IMR-90 (cell line): Measurements from ENCODE around the gene RFXANK. TPM values are rescaled to one million over a fixed set of nuclear protein-coding genes. Genes with fewer than 3 reads are reported as not detected.

Source experiments
- ATAC-seq: fragments of 200-7000 bp; cut with Tn5 transposase; 2 replicates; pipeline ENCODE4 v1.9.1; 2020; ENCODE audit warnings: low read depth, mild to moderate bottlenecking, moderate library complexity
- BruUV-seq: library from RNA; stranded (reverse); fragments of 400-500 nt; replicated peaks from 2 replicates; lab custom pipeline; 2021; lab: Mats Ljungman, UMichigan
- CTCF ChIA-PET: fragments of 300-600 bp; formaldehyde crosslinking; extraction: SDS; loops from one replicate; lab custom pipeline; 2021; ENCODE audit warnings: antibody characterized with exemption; lab: Yijun Ruan, JAX
- POLR2A ChIA-PET: fragments of 300-600 bp; sonication (Branson Sonifier 250); formaldehyde crosslinking; loops from one replicate; lab custom pipeline; 2022; ENCODE audit warnings: antibody characterized with exemption; ENCODE audit not compliant: unreplicated experiment; lab: Charles Lee
- DNase-seq: peaks from one replicate; pipeline ENCODE4 v3.0.0; 2013
- H2AFZ ChIP-seq: replicated peaks from 2 replicates; pipeline ENCODE3; 2013; ENCODE audit warnings: low read length, mild to moderate bottlenecking; ENCODE audit not compliant: poor library complexity
- H2AK5ac ChIP-seq: 2 replicates; pipeline ENCODE4 v1.6.1; 2013; ENCODE audit warnings: low read depth, low read length, inconsistent platforms
- H2AK9ac ChIP-seq: replicated peaks from 2 replicates; pipeline ENCODE3; 2013; ENCODE audit warnings: mild to moderate bottlenecking, low read depth, low read length, moderate library complexity; ENCODE audit not compliant: poor library complexity
- H2BK120ac ChIP-seq: 2 replicates; pipeline ENCODE4 v1.6.1; 2013; ENCODE audit warnings: low read depth, low read length, inconsistent platforms
- H2BK15ac ChIP-seq: 3 replicates; pipeline ENCODE4 v1.6.1; 2013; ENCODE audit warnings: low read depth, low read length, inconsistent platforms
- H2BK20ac ChIP-seq: 2 replicates; pipeline ENCODE4 v1.6.1; 2013; ENCODE audit warnings: low read depth, mild to moderate bottlenecking, inconsistent platforms, low read length, moderate library complexity
- H2BK5ac ChIP-seq: 2 replicates; pipeline ENCODE4 v1.6.1; 2013; ENCODE audit warnings: mild to moderate bottlenecking, low read depth, low read length, inconsistent platforms; ENCODE audit not compliant: poor library complexity, severe bottlenecking
- H3K14ac ChIP-seq: replicated peaks from 2 replicates; pipeline ENCODE4 v1.6.1; 2013; ENCODE audit warnings: low read depth, low read length, inconsistent platforms
- H3K18ac ChIP-seq: 2 replicates; pipeline ENCODE4 v1.6.1; 2013; ENCODE audit warnings: low read depth, low read length, control low read depth
- H3K23ac ChIP-seq: 2 replicates; pipeline ENCODE4 v1.6.1; 2013; ENCODE audit warnings: low read depth, low read length, inconsistent platforms
- H3K27ac ChIP-seq: 2 replicates; pipeline ENCODE4 v1.5.1; 2013; ENCODE audit warnings: mild to moderate bottlenecking, control low read depth, low read length; ENCODE audit not compliant: insufficient read depth
- H3K27me3 ChIP-seq: 2 replicates; pipeline ENCODE4 v1.6.1; 2013; ENCODE audit warnings: low read length; ENCODE audit not compliant: control insufficient read depth, insufficient read depth
- H3K36me3 ChIP-seq: 2 replicates; pipeline ENCODE4 v1.6.1; 2013; ENCODE audit warnings: low read length, mixed read lengths; ENCODE audit not compliant: control insufficient read depth, insufficient read depth
- H3K4ac ChIP-seq: 2 replicates; pipeline ENCODE4 v1.6.1; 2013; ENCODE audit warnings: low read depth, low read length, inconsistent platforms
- H3K4me1 ChIP-seq: 2 replicates; pipeline ENCODE4 v1.6.1; 2013; ENCODE audit warnings: low read length, mixed read lengths; ENCODE audit not compliant: control insufficient read depth, insufficient read depth
- H3K4me2 ChIP-seq: 2 replicates; pipeline ENCODE4 v1.6.1; 2013; ENCODE audit warnings: low read depth, mild to moderate bottlenecking, control low read depth, low read length, moderate library complexity
- H3K4me3 ChIP-seq: 2 replicates; pipeline ENCODE4 v1.5.1; 2013; ENCODE audit warnings: low read depth, mild to moderate bottlenecking, control low read depth, low read length, moderate library complexity; ENCODE audit not compliant: insufficient read depth
- H3K56ac ChIP-seq: 2 replicates; pipeline ENCODE4 v1.6.1; 2013; ENCODE audit warnings: low read length, inconsistent platforms; ENCODE audit not compliant: insufficient read depth; ENCODE audit errors: extremely low read depth
- H3K79me1 ChIP-seq, 2 experiments: 2 replicates each; pipeline ENCODE4 v1.6.1; 2013; ENCODE audit warnings: low read length in 2 of 2, inconsistent platforms in 1 of 2, low read depth in 1 of 2
- H3K9ac ChIP-seq: 2 replicates; pipeline ENCODE4 v1.6.1; 2013; ENCODE audit warnings: low read depth, low read length, control low read depth
- H3K9me1 ChIP-seq: 2 replicates; pipeline ENCODE4 v1.6.1; 2013; ENCODE audit warnings: low read length, inconsistent platforms; ENCODE audit not compliant: insufficient read depth
- H3K9me3 ChIP-seq: 2 replicates; pipeline ENCODE4 v1.6.1; 2013; ENCODE audit warnings: low read length; ENCODE audit not compliant: control insufficient read depth, insufficient read depth
- H4K20me1 ChIP-seq: 2 replicates; pipeline ENCODE4 v1.6.1; 2013; ENCODE audit warnings: low read length, inconsistent platforms; ENCODE audit not compliant: insufficient read depth
- H4K5ac ChIP-seq: 2 replicates; pipeline ENCODE4 v1.6.1; 2013; ENCODE audit warnings: mild to moderate bottlenecking, low read depth, low read length, control low read depth
- H4K8ac ChIP-seq, 2 experiments: 2 replicates each; pipeline ENCODE4 v1.6.1; 2013; ENCODE audit warnings: low read depth in 2 of 2, low read length in 2 of 2, control low read depth in 1 of 2, inconsistent platforms in 1 of 2
- H4K91ac ChIP-seq: 2 replicates; pipeline ENCODE4 v1.6.1; 2013; ENCODE audit warnings: low read depth, low read length, inconsistent platforms; ENCODE audit not compliant: insufficient read depth
- BHLHE40 ChIP-seq: fragments of 150-350 bp; IDR thresholded peaks from 2 replicates; pipeline ENCODE4 v1.6.1; 2016; ENCODE audit warnings: mild to moderate bottlenecking, low read depth, low read length
- CHD1 ChIP-seq: IDR thresholded peaks from 2 replicates; pipeline ENCODE4 v1.6.1; 2012; ENCODE audit warnings: low read depth, low read length, improper control_type of control experiment
- CTCF ChIP-seq: conservative IDR thresholded peaks from 2 replicates; pipeline ENCODE4 v1.5.1; 2012; ENCODE audit warnings: mild to moderate bottlenecking, low read depth, low read length, improper control_type of control experiment
- ELK1 ChIP-seq: fragments of 150-350 bp; IDR thresholded peaks from 2 replicates; pipeline ENCODE4 v1.6.1; 2016; ENCODE audit warnings: low read depth, mild to moderate bottlenecking, low read length, moderate library complexity, borderline replicate concordance
- FOS ChIP-seq: fragments of 150-350 bp; IDR thresholded peaks from 2 replicates; pipeline ENCODE4 v1.6.1; 2016; ENCODE audit warnings: low read depth, low read length
- MAFK ChIP-seq: IDR thresholded peaks from 2 replicates; pipeline ENCODE4 v1.6.1; 2012; ENCODE audit warnings: low read depth, low read length, improper control_type of control experiment
- POLR2A ChIP-seq: IDR thresholded peaks from 2 replicates; pipeline ENCODE4 v1.6.1; 2012; ENCODE audit warnings: mild to moderate bottlenecking, low read depth, low read length
- RAD21 ChIP-seq: IDR thresholded peaks from 2 replicates; pipeline ENCODE4 v1.6.1; 2012; ENCODE audit warnings: low read length, improper control_type of control experiment
- RCOR1 ChIP-seq: IDR thresholded peaks from 2 replicates; pipeline ENCODE4 v1.6.1; 2012; ENCODE audit warnings: mild to moderate bottlenecking, low read length, improper control_type of control experiment; ENCODE audit not compliant: insufficient replicate concordance
- RFX5 ChIP-seq: IDR thresholded peaks from 2 replicates; pipeline ENCODE4 v1.8.0; 2012; ENCODE audit warnings: low read depth, mild to moderate bottlenecking, low read length, moderate library complexity
- SMC3 ChIP-seq: fragments of 150-350 bp; IDR thresholded peaks from 2 replicates; pipeline ENCODE4 v1.6.1; 2016; ENCODE audit warnings: low read depth, mild to moderate bottlenecking, antibody characterized with exemption, low read length, moderate library complexity
- USF2 ChIP-seq: fragments of 150-350 bp; IDR thresholded peaks from 2 replicates; pipeline ENCODE4 v1.6.1; 2017; ENCODE audit warnings: mild to moderate bottlenecking, antibody characterized with exemption, low read length, low read depth
- WGBS, 2 experiments: methylation state at CpG; one replicate each; pipeline versions ENCODE4 v1.1.5 to v1.1.7; 2013; ENCODE audit warnings: missing lambda C conversion rate in 2 of 2; ENCODE audit not compliant: insufficient read length in 1 of 2; ENCODE audit errors: extremely low coverage in 2 of 2; 5-methylcytosine and 5-hydroxymethylcytosine counted together
- dilution Hi-C: fragments of 300-500 bp; cut with HindIII; formaldehyde crosslinking; loops from one replicate; pipeline ENCODE4 v1.14.3; 2018; ENCODE audit warnings: low sequenced_read_pairs; ENCODE audit not compliant: unreplicated experiment
- in situ Hi-C: fragments of 300-500 bp; cut with MboI; formaldehyde crosslinking; loops from 3 replicates; pipeline ENCODE4 v1.14.3; 2019; ENCODE audit warnings: low sequenced_read_pairs, inconsistent platforms, mixed read lengths
- intact Hi-C: fragments of 100-400 bp; cut with micrococcal nuclease; formaldehyde crosslinking; loops from 2 replicates; pipeline ENCODE4 v1.10.0; 2022
- polyA plus RNA-seq, 3 experiments: library from polyadenylated mRNA; depleted of rRNA; stranded (reverse); fragments of >200 nt; gene quantifications; 2 replicates each; pipeline ENCODE4 v1.2.3, GENCODE V29; 2012; ENCODE audit warnings: low replicate concordance in 1 of 3
- total RNA-seq: library from RNA; depleted of rRNA; stranded (reverse); fragments of >200 nt; gene quantifications from 2 replicates; pipeline ENCODE4 v1.2.3, GENCODE V29; 2012

The RFXANK gene
- total and polyA plus RNA-seq, 2 of the 4 experiments (the other 2 are of a cell fraction) = 68.3 to 97.8 TPM

- POLR2A ChIA-PET = no interaction called here
- in situ Hi-C loops = no loop called here
Observed at GRCh38 chr19:19215792-19216191, 23.7 kb downstream of the RFXANK start.

More at GRCh38 chr19:19215792-19216191, 23.7 kb downstream of the RFXANK start:
- Histone ChIP-seq H3K4ac (no peak overlapping the region), H3K36me3 (no peaks in the 10 kb centered on the region), H3K18ac (no peak overlapping the region), H3K27me3 (peaks cover 29% of the 10 kb centered on the region), H3K14ac (no peak overlapping the region), H2AFZ (no peak overlapping the region), H3K79me1 (no peaks in the 10 kb centered on the region), H4K8ac (no peak overlapping the region), H2BK120ac (no peak overlapping the region), H3K23ac (no peak overlapping the region), H2BK15ac (no peak overlapping the region), H2AK9ac (no peak overlapping the region), H4K91ac (no peak overlapping the region), H3K27ac (no peak overlapping the region), H3K56ac (no peak overlapping the region), H2AK5ac (no peak overlapping the region), H3K4me3 (no peak overlapping the region), H3K9me3 (no peaks in the 10 kb centered on the region), H2BK20ac (no peak overlapping the region), H3K4me2 (no peak overlapping the region), H4K5ac (no peak overlapping the region), H3K9ac (no peak overlapping the region), H4K20me1 (peaks cover 6% of the 10 kb centered on the region; the same call in 1 of the 2 replicates), H3K4me1 (no peaks in the 10 kb centered on the region), H2BK5ac (no peak overlapping the region), H3K9me1 (0 out of 2 replicates have a peak, but pooled peaks cover 2% of the 10 kb centered on the region)
- dilution Hi-C loops (no loop called here), intact Hi-C loops (no loop called here)
- WGBS, 2 experiments = no CpG with 5 or more reads among the region's 4 CpGs
- DNase-seq = no peak
- TF ChIP-seq USF2 (no peak), SMC3 (no peak), MAFK (no peak), RAD21 (no peak), ELK1 (no peak), RCOR1 (no peak), FOS (no peak), BHLHE40 (no peak), RFX5 (no peak), CTCF (no peak), CHD1 (no peak), POLR2A (no peak)
- ATAC-seq = no peak
- no TSS peak for BruUV-seq
- CTCF ChIA-PET = interaction anchor here (1.3 kb wide), 1 partner anchor 9 kb away, joined by 3 read pairs; no protein-coding TSS in a partner anchor
